HL-60/S4 (cell line): ENCODE data around the gene KDM1A.

Source experiments
- in situ Hi-C: fragments of 300-500 bp; cut with MboI; formaldehyde crosslinking; loops from 2 replicates; pipeline ENCODE4 v1.14.3; 2022; ENCODE audit warnings: low sequenced_read_pairs

Gene KDM1A

GRCh38 chr1:23065385-23065784 lies 46.1 kb downstream of the KDM1A start:
- in situ Hi-C loops, result no loop called here

- in situ Hi-C loops, result no loop called here
Measured at GRCh38 chr1:23066075-23066474, 46.8 kb downstream of the KDM1A start.

- in situ Hi-C loops, result no loop called here
Measured at GRCh38 chr1:23069149-23069548, 49.9 kb downstream of the KDM1A start.

- in situ Hi-C loops, result no loop called here
Measured at GRCh38 chr1:23069675-23070074, 50.4 kb downstream of the KDM1A start.

GRCh38 chr1:23074012-23074411 lies 54.7 kb downstream of the KDM1A start:
- in situ Hi-C loops, result no loop called here

- in situ Hi-C loops, result no loop called here
Measured at GRCh38 chr1:23079025-23079424, 59.8 kb downstream of the KDM1A start.

- in situ Hi-C loops, result no loop called here
Measured at GRCh38 chr1:23080885-23081284, 61.6 kb downstream of the KDM1A start.

GRCh38 chr1:23081376-23081775 lies 62.1 kb downstream of the KDM1A start:
- in situ Hi-C loops, result no loop called here

GRCh38 chr1:23083714-23084480 lies 64.6 kb downstream of the KDM1A start:
- in situ Hi-C loops, result no loop called here

- in situ Hi-C loops, result no loop called here
Measured at GRCh38 chr1:23084880-23085279, 65.6 kb downstream of the KDM1A start.

- in situ Hi-C loops, result no loop called here
Measured at GRCh38 chr1:23085696-23086095, 66.4 kb downstream of the KDM1A start.

- in situ Hi-C loops, result no loop called here
Measured at GRCh38 chr1:23088027-23088426, 68.8 kb downstream of the KDM1A start.

GRCh38 chr1:23090056-23090455 lies 70.8 kb downstream of the KDM1A start:
- in situ Hi-C loops, result no loop called here

- in situ Hi-C loops, result no loop called here
Measured at GRCh38 chr1:23091545-23091944, 72.3 kb downstream of the KDM1A start.

- in situ Hi-C loops, result no loop called here
Measured at GRCh38 chr1:23092447-23092846, 73.2 kb downstream of the KDM1A start.

- in situ Hi-C loops, result loop anchor here (5.0 kb wide), 1 partner anchor 85 kb away; no protein-coding TSS in a partner anchor
Measured at GRCh38 chr1:23097316-23097715, 78.0 kb downstream of the KDM1A start.

- in situ Hi-C loops, result loop anchor here (5.0 kb wide), 1 partner anchor 84 kb away; no protein-coding TSS in a partner anchor
Measured at GRCh38 chr1:23098463-23099170, 79.3 kb downstream of the KDM1A start.

- in situ Hi-C loops, result loop anchor here (5.0 kb wide), 1 partner anchor 83 kb away; no protein-coding TSS in a partner anchor
Measured at GRCh38 chr1:23099171-23099536, 79.9 kb downstream of the KDM1A start.

- in situ Hi-C loops, result no loop called here
Measured at GRCh38 chr1:23100074-23100748, 80.9 kb downstream of the KDM1A start.

- in situ Hi-C loops, result no loop called here
Measured at GRCh38 chr1:23101101-23101827, 82.0 kb downstream of the KDM1A start.

GRCh38 chr1:23101887-23102286 lies 82.6 kb downstream of the KDM1A start:
- in situ Hi-C loops, result no loop called here
